HFF-Myc (cell line): ENCODE data around the gene LHPP.

Experiments
- DNase-seq: peaks from one replicate; pipeline ENCODE4 v3.0.0-alpha.2; 2011; ENCODE audit warnings: low read depth; ENCODE audit errors: extremely low read depth
- H3K4me3 ChIP-seq: replicated peaks from 2 replicates; pipeline ENCODE4 v1.5.1; 2011; ENCODE audit warnings: low read depth, mild to moderate bottlenecking, control low read depth, low read length
- CTCF ChIP-seq: IDR thresholded peaks from 2 replicates; pipeline ENCODE4 v1.5.1; 2012; ENCODE audit warnings: mild to moderate bottlenecking, low read depth, low read length, control low read depth; ENCODE audit errors: missing control alignments

Gene LHPP

GRCh38 chr10:124464028-124464965 lies 2.7 kb downstream of the LHPP start:
- DNase-seq = no peak
- no peak for TF ChIP-seq CTCF
- no peak overlapping the region for H3K4me3 ChIP-seq

DNA sequence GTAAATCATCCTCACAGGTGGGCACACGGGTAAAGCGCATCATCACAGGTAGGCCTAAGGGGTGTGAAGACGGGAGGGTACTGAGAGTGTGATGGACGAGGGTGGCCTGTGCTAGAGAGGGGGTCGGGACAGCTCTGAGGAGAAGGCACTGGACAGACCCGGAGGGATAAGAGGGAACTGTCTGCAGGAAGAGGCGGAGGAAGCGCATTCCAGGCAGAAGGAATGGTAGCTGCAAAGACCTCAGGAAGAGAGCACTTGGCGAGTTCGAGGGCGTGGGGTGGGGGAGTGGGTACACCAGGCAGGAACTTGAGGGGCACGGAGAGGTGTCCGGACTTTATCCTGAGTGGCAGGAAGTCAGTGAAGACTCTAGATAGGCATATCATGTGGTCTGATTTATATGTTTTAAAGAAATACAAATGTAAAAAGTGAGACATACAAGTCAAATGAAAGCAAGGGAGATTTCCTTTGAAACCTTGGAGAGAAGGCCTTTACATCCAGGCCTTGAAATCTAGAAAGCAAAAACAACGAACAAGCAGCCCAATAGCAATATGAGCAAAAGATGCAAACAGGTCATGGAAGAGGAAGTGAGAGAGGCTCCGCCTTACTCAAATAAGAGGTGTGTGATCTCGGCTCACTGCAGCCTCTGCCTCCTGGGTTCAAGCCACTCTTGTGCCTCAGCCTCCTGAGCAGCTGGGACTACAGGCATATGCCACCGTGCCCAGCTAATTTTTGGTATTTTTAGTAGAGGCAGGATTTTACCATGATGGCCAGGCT lies 3.6 kb downstream of the LHPP start:
- TF ChIP-seq CTCF = no peak
- no peak for DNase-seq
- H3K4me3 ChIP-seq = no peak overlapping the region

- TF ChIP-seq CTCF = no peak
- no peak for DNase-seq
- no peak overlapping the region for H3K4me3 ChIP-seq
Measured at GRCh38 chr10:124465777-124466488, 4.3 kb downstream of the LHPP start.

DNA sequence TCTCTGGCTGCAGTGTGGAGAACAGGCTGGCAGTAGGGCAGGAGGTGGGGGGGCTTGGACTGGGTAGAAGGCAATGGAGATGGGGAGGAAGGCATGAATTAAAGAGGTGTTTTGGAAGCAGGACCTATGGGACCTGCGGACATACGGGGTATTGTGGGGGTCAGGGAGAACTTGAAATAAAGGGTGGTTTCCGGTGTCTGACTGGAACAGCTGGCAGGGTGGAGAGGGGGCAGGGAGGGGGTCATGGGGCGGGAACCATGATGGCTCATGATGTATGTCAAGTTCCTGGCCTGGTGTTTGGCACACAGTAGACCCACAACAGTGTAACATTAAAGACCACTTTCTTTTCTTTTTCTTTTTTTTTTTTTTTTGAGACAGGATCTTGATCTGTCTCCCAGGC lies 5.5 kb downstream of the LHPP start:
- TF ChIP-seq CTCF = no peak
- DNase-seq = no peak
- no peak overlapping the region for H3K4me3 ChIP-seq

GRCh38 chr10:124468624-124469023 lies 7.0 kb downstream of the LHPP start:
- DNase-seq = no peak
- no peak for TF ChIP-seq CTCF
- no peak overlapping the region for H3K4me3 ChIP-seq

DNA sequence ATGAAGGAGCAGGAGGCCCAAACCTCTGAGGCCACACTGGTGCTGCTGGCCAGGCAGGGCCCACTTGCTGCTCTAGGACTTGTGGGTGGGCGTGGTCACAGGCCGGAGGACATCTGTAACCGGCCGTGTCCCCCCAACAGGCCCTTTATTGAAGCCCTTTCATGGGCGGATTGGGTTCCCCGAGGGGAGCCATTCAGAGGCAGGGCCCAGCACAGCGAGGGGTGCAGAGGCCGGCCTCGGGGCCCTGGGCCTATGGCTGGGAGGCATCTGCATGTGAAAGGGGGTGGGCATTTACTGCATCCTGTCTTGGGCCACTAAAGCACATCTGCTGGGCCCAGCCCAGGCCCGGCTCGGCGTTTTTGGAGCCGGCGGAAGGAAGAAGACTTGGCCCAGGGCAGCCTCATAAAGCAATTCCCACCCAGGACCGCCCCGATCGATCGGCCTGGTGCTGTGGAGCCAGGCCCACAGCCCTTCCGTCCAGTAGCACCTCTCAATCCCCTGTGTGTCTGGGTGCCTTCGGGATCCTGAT lies 8.4 kb downstream of the LHPP start:
- H3K4me3 ChIP-seq = no peak overlapping the region
- no peak for TF ChIP-seq CTCF
- no peak for DNase-seq
